ENCODE results near the gene LRRFIP1.

The LRRFIP1 gene

DNA sequence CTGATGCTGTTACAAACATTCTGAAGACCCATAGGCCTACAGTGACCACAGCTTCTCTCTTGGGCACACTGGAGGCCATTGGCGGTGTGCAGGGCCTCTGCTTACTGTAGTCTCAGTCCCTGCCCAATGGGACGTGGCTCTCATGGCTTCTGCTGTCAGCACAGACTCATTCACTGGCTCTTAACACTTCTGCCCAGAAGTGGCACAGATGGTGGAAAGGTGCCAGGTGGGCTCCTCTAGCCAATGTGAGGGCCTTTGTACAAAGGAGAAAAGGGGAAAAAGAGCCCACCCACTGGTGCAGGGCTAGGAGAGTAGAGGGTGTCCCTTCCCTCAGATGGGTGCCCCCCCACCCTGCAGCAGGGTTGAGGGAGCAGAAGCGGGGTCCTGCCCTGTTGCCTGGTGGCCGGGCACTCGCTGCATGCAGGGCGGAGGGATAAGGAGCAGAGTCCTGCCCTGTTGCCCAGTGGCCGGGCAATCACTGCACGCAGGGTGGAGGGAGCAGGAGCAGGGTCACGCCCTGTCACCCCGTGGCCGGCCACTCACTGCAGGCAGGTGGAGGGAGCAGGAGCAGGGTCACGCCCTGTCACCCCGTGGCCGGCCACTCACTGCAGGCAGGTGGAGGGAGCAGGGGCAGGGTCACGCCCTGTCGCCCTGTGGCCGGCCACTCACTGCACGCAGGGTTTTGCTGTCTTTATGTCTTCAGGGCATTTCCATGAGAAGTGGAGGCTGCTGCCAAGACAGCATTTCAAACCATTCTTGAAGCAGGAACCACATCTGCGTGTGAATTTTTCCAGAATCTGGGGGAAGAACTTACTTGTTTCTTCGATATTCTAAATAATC lies 20.0 kb downstream of the LRRFIP1 start:
- H3K9ac ChIP-seq (ENCODE audit: low read depth, low read length) = no peak overlapping the region
- H3K27ac ChIP-seq (ENCODE audit: low read length) = no peak overlapping the region
- H3K4me1 ChIP-seq (ENCODE audit: insufficient read depth, low read length) = no peaks in the 10 kb centered on the region
- H3K36me3 ChIP-seq (ENCODE audit: insufficient read depth, low read depth, low read length) = 0 out of 2 replicates have a peak, but pooled peaks cover 3% of the 10 kb centered on the region
- no peaks in the 10 kb centered on the region for H3K27me3 ChIP-seq (ENCODE audit: insufficient read depth, low read length)
- no peaks in the 10 kb centered on the region for H3K9me3 ChIP-seq (ENCODE audit: insufficient read depth, low read depth, low read length)
- no peak overlapping the region for H3K4me3 ChIP-seq (ENCODE audit: low read length)

DNA sequence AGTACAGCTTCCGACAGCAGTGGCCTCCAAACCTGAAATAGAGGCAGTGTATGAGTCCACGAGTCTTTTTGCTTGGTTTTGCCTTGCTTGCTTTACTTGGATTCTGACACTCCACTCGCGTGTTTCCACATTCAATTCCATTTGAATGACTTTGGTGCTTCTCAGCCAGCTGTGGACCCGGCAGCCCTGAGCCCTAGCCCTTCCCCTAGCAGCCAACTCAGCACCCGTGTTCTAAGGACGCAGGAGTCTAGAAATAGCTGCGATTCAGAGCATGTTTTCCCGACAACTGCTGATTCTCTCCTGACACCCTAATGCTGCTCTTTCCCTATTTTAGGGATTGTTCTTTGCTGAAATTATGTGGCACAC lies 20.6 kb downstream of the LRRFIP1 start:
- H3K27me3 ChIP-seq (ENCODE audit: insufficient read depth, low read length) = no peaks in the 10 kb centered on the region
- no peak overlapping the region for H3K4me3 ChIP-seq (ENCODE audit: low read length)
- no peak overlapping the region for H3K27ac ChIP-seq (ENCODE audit: low read length)
- no peak overlapping the region for H3K9ac ChIP-seq (ENCODE audit: low read depth, low read length)
- 0 out of 2 replicates have a peak, but pooled peaks cover 3% of the 10 kb centered on the region for H3K36me3 ChIP-seq (ENCODE audit: insufficient read depth, low read depth, low read length)
- H3K4me1 ChIP-seq (ENCODE audit: insufficient read depth, low read length) = no peaks in the 10 kb centered on the region
- H3K9me3 ChIP-seq (ENCODE audit: insufficient read depth, low read depth, low read length) = no peaks in the 10 kb centered on the region

GRCh38 chr2:237649541-237650454 lies 22.4 kb downstream of the LRRFIP1 start:
- no peaks in the 10 kb centered on the region for H3K4me1 ChIP-seq (ENCODE audit: insufficient read depth, low read length)
- no peaks in the 10 kb centered on the region for H3K9me3 ChIP-seq (ENCODE audit: insufficient read depth, low read depth, low read length)
- no peak overlapping the region for H3K4me3 ChIP-seq (ENCODE audit: low read length)
- no peak overlapping the region for H3K27ac ChIP-seq (ENCODE audit: low read length)
- H3K36me3 ChIP-seq (ENCODE audit: insufficient read depth, low read depth, low read length) = 0 out of 2 replicates have a peak, but pooled peaks cover 3% of the 10 kb centered on the region
- H3K27me3 ChIP-seq (ENCODE audit: insufficient read depth, low read length) = no peaks in the 10 kb centered on the region
- H3K9ac ChIP-seq (ENCODE audit: low read depth, low read length) = no peak overlapping the region

- Histone ChIP-seq H3K9ac (ENCODE audit: low read depth, low read length) (no peak overlapping the region), H3K36me3 (ENCODE audit: insufficient read depth, low read depth, low read length) (0 out of 2 replicates have a peak, but pooled peaks cover 3% of the 10 kb centered on the region), H3K4me3 (ENCODE audit: low read length) (no peak overlapping the region), H3K9me3 (ENCODE audit: insufficient read depth, low read depth, low read length) (no peaks in the 10 kb centered on the region), H3K27me3 (ENCODE audit: insufficient read depth, low read length) (no peaks in the 10 kb centered on the region), H3K27ac (ENCODE audit: low read length) (no peak overlapping the region), H3K4me1 (ENCODE audit: insufficient read depth, low read length) (no peaks in the 10 kb centered on the region)
These were observed 23.1 kb downstream of the LRRFIP1 start for GRCh38 chr2:237650455-237650850.

DNA sequence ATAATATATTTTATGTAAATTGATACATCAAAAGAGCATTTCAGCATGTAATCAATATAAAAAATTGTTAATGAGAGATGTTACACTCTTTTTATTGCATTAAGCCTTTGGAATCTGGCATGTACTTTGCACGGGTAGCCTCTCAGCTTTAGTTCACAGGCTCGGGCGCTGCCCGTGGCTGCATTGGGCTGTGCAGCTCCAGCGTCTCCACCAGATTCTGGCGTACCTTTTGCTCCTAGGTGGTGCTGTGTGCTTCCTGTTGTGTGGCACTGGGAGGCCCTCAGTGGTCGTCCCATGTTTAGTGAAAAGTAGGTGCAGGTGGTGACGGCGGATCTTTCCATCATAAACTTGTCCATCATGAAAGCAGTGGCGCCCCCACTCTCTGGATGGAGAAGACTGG lies 24.4 kb downstream of the LRRFIP1 start:
- no peak overlapping the region for H3K9ac ChIP-seq (ENCODE audit: low read depth, low read length)
- H3K9me3 ChIP-seq (ENCODE audit: insufficient read depth, low read depth, low read length) = no peaks in the 10 kb centered on the region
- H3K27me3 ChIP-seq (ENCODE audit: insufficient read depth, low read length) = no peaks in the 10 kb centered on the region
- no peak overlapping the region for H3K27ac ChIP-seq (ENCODE audit: low read length)
- 0 out of 2 replicates have a peak, but pooled peaks cover 3% of the 10 kb centered on the region for H3K36me3 ChIP-seq (ENCODE audit: insufficient read depth, low read depth, low read length)
- no peak overlapping the region for H3K4me3 ChIP-seq (ENCODE audit: low read length)
- H3K4me1 ChIP-seq (ENCODE audit: insufficient read depth, low read length) = no peaks in the 10 kb centered on the region

GRCh38 chr2:237652181-237652580 lies 24.8 kb downstream of the LRRFIP1 start:
- no peak overlapping the region for H3K4me3 ChIP-seq (ENCODE audit: low read length)
- no peak overlapping the region for H3K9ac ChIP-seq (ENCODE audit: low read depth, low read length)
- H3K36me3 ChIP-seq (ENCODE audit: insufficient read depth, low read depth, low read length) = 0 out of 2 replicates have a peak, but pooled peaks cover 3% of the 10 kb centered on the region
- H3K9me3 ChIP-seq (ENCODE audit: insufficient read depth, low read depth, low read length) = no peaks in the 10 kb centered on the region
- no peaks in the 10 kb centered on the region for H3K4me1 ChIP-seq (ENCODE audit: insufficient read depth, low read length)
- H3K27ac ChIP-seq (ENCODE audit: low read length) = no peak overlapping the region
- no peaks in the 10 kb centered on the region for H3K27me3 ChIP-seq (ENCODE audit: insufficient read depth, low read length)

GRCh38 chr2:237652854-237653253 lies 25.5 kb downstream of the LRRFIP1 start:
- no peaks in the 10 kb centered on the region for H3K4me1 ChIP-seq (ENCODE audit: insufficient read depth, low read length)
- no peaks in the 10 kb centered on the region for H3K27me3 ChIP-seq (ENCODE audit: insufficient read depth, low read length)
- no peak overlapping the region for H3K27ac ChIP-seq (ENCODE audit: low read length)
- no peaks in the 10 kb centered on the region for H3K9me3 ChIP-seq (ENCODE audit: insufficient read depth, low read depth, low read length)
- no peak overlapping the region for H3K4me3 ChIP-seq (ENCODE audit: low read length)
- 0 out of 2 replicates have a peak, but pooled peaks cover 3% of the 10 kb centered on the region for H3K36me3 ChIP-seq (ENCODE audit: insufficient read depth, low read depth, low read length)
- no peak overlapping the region for H3K9ac ChIP-seq (ENCODE audit: low read depth, low read length)

- Histone ChIP-seq H3K36me3 (ENCODE audit: insufficient read depth, low read depth, low read length) (0 out of 2 replicates have a peak, but pooled peaks cover 3% of the 10 kb centered on the region), H3K4me1 (ENCODE audit: insufficient read depth, low read length) (no peaks in the 10 kb centered on the region), H3K4me3 (ENCODE audit: low read length) (no peak overlapping the region), H3K9ac (ENCODE audit: low read depth, low read length) (no peak overlapping the region), H3K27ac (ENCODE audit: low read length) (no peak overlapping the region), H3K9me3 (ENCODE audit: insufficient read depth, low read depth, low read length) (no peaks in the 10 kb centered on the region), H3K27me3 (ENCODE audit: insufficient read depth, low read length) (no peaks in the 10 kb centered on the region)
These were observed 26.6 kb downstream of the LRRFIP1 start for GRCh38 chr2:237653776-237654558.

GRCh38 chr2:237657063-237657462 lies 29.7 kb downstream of the LRRFIP1 start:
- 0 out of 2 replicates have a peak, but pooled peaks cover 1% of the 10 kb centered on the region for H3K36me3 ChIP-seq (ENCODE audit: insufficient read depth, low read depth, low read length)
- no peaks in the 10 kb centered on the region for H3K27me3 ChIP-seq (ENCODE audit: insufficient read depth, low read length)
- H3K9ac ChIP-seq (ENCODE audit: low read depth, low read length) = no peak overlapping the region
- no peaks in the 10 kb centered on the region for H3K4me1 ChIP-seq (ENCODE audit: insufficient read depth, low read length)
- no peak overlapping the region for H3K27ac ChIP-seq (ENCODE audit: low read length)
- H3K9me3 ChIP-seq (ENCODE audit: insufficient read depth, low read depth, low read length) = no peaks in the 10 kb centered on the region
- no peak overlapping the region for H3K4me3 ChIP-seq (ENCODE audit: low read length)

DNA sequence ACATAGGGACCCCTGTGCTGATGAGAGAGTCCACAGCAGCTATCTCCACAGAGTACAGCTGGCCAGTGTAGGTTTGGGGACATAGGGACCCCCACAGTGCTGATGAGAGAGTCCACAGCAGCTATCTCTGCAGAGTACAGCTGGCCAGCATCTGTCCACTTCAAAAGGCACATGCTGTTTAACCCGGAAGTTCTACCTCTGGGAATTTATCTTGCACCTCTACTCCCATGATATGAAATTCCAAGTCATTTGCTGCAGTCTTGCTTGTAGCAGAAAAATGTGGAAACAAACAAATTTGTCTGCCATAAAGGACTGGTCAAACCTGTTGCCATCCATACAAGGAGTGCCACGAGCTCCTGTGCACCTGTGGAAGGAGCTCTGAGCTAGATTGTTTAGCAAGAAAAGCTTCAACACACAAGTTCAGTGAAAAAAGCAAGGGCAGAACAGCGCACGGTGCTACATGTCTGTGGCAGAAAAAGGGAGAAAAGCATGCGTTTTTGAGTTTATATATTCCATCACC lies 33.1 kb downstream of the LRRFIP1 start:
- Histone ChIP-seq H3K9me3 (ENCODE audit: insufficient read depth, low read depth, low read length) (no peaks in the 10 kb centered on the region), H3K9ac (ENCODE audit: low read depth, low read length) (no peak overlapping the region), H3K4me1 (ENCODE audit: insufficient read depth, low read length) (peaks cover 4% of the 10 kb centered on the region; the same call in 1 of the 2 replicates), H3K27me3 (ENCODE audit: insufficient read depth, low read length) (no peaks in the 10 kb centered on the region), H3K36me3 (ENCODE audit: insufficient read depth, low read depth, low read length) (no peaks in the 10 kb centered on the region), H3K27ac (ENCODE audit: low read length) (no peak overlapping the region), H3K4me3 (ENCODE audit: low read length) (no peak overlapping the region)

DNA sequence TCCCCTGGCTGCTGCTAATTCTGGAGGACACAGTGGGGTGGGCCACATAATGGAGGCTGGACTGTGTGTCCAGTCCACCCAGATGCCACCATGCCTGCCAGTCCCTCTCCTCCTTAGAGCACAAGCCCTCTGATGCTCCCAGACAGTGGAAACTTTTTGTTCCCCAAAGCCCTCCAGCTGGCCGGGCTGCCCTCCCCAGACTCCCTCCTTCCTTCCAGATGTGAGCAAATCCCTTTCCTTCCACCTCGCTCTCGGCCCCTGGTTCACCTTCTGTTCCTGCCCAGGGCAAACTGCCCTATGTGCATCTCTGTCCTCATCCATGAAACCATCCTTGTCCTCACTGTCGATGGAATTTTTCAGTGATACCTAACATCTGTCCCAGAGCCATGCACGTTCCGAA lies 33.9 kb downstream of the LRRFIP1 start:
- Histone ChIP-seq H3K9ac (ENCODE audit: low read depth, low read length) (no peak overlapping the region), H3K4me3 (ENCODE audit: low read length) (no peak overlapping the region), H3K4me1 (ENCODE audit: insufficient read depth, low read length) (peaks cover 7% of the 10 kb centered on the region; the same call in 1 of the 2 replicates), H3K27ac (ENCODE audit: low read length) (no peak overlapping the region), H3K27me3 (ENCODE audit: insufficient read depth, low read length) (no peaks in the 10 kb centered on the region), H3K36me3 (ENCODE audit: insufficient read depth, low read depth, low read length) (no peaks in the 10 kb centered on the region), H3K9me3 (ENCODE audit: insufficient read depth, low read depth, low read length) (no peaks in the 10 kb centered on the region)

Measured in iPS-20b (cell line).